Type B pancreatic cell (in vitro differentiated cells): ENCODE results near the gene TBPL1. TPM values are rescaled to one million over a fixed set of nuclear protein-coding genes. Genes with fewer than 3 reads are reported as not detected.

Experiments
- DNase-seq: peaks from one replicate; pipeline ENCODE4 v3.0.0; 2021; ENCODE audit warnings: mixed read lengths; ENCODE audit not compliant: unreplicated experiment; ENCODE audit errors: extremely low spot score
- H3K27ac Mint-ChIP-seq: 2 replicates; pipeline ENCODE4 v1.8.0; 2021; ENCODE audit warnings: mild to moderate bottlenecking, mixed read lengths
- H3K27me3 Mint-ChIP-seq: 2 replicates; pipeline ENCODE4 v1.8.0; 2021; ENCODE audit warnings: mixed read lengths
- H3K36me3 Mint-ChIP-seq: 2 replicates; pipeline ENCODE4 v1.8.0; 2021; ENCODE audit warnings: mixed read lengths
- H3K4me1 Mint-ChIP-seq: one replicate; pipeline ENCODE4 v1.8.0; 2021; ENCODE audit warnings: mixed read lengths; ENCODE audit not compliant: unreplicated experiment
- H3K4me3 Mint-ChIP-seq: 2 replicates; pipeline ENCODE4 v1.8.0; 2021; ENCODE audit warnings: mild to moderate bottlenecking, mixed read lengths
- H3K9me3 Mint-ChIP-seq: 2 replicates; pipeline ENCODE4 v1.8.0; 2021; ENCODE audit warnings: mixed read lengths
- total RNA-seq: library from RNA; stranded (reverse); gene quantifications from 2 replicates; pipeline ENCODE4 v1.2.1, GENCODE V29; 2021; ENCODE audit warnings: low replicate concordance
- TF ChIP-seq, protein P1 (sequence below): fragments of 200-600 bp; sonication (generic); conservative IDR thresholded peaks from 2 replicates; pipeline ENCODE4 v1.5.0; 2021; ENCODE audit warnings: antibody characterized with exemption, mild to moderate bottlenecking

Gene TBPL1
- total RNA-seq, 1 donor from 2014 or later, result 35.5 TPM

DNA sequence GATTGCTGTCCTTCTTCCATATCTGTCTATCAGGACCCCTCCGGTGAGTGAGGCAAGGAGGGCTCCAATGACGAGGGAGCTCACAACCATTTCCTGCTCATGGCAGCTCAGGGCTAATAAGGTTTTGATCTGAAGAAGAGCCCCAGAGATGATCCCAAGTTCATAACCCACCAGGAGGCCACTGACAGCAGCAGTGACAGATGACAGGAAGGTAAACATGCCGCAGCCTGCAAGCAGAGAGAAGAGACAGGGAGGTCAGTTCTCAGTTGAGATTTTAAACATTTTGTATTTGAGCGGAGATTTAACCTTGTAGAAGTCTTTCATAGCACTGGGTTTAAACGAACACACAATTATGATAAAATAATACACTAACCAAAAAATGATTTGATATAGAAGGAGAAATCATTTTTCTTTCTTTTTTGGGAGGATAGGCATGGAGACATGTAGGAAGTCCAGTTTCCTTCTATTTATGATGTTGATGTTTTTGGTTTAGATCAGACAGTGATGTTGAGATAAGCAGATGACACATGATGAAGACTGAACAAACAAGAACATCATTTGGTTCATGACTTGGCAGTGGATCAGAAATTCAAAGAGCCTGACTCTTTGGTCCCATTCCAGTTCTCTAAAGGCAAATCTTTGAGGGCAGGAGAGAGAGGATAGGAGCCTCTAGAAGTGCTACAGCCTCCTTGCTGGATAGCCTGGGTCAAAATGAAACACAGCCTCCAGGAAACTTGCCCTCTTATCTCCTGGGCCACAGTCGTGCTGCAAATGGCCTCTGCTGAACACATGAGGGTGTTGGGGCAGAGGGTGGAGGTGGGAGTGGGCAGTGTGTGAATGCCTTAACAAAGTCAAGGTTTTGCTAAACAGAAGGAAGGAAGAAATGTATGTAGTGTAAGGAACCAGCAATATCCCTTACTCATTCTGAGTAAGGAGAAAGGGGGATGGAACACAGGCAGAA lies 76.8 kb downstream of the TBPL1 start:
- Mint-ChIP-seq H3K27ac (no peak overlapping the region), H3K4me1 (peaks cover 5% of the 10 kb centered on the region), H3K27me3 (no peaks in the 10 kb centered on the region), H3K9me3 (no peaks in the 10 kb centered on the region), H3K36me3 (no peaks in the 10 kb centered on the region), H3K4me3 (no peak overlapping the region)
- TF ChIP-seq, protein P1, sequence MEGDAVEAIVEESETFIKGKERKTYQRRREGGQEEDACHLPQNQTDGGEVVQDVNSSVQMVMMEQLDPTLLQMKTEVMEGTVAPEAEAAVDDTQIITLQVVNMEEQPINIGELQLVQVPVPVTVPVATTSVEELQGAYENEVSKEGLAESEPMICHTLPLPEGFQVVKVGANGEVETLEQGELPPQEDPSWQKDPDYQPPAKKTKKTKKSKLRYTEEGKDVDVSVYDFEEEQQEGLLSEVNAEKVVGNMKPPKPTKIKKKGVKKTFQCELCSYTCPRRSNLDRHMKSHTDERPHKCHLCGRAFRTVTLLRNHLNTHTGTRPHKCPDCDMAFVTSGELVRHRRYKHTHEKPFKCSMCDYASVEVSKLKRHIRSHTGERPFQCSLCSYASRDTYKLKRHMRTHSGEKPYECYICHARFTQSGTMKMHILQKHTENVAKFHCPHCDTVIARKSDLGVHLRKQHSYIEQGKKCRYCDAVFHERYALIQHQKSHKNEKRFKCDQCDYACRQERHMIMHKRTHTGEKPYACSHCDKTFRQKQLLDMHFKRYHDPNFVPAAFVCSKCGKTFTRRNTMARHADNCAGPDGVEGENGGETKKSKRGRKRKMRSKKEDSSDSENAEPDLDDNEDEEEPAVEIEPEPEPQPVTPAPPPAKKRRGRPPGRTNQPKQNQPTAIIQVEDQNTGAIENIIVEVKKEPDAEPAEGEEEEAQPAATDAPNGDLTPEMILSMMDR, result no peak
- DNase-seq, result no peak

DNA sequence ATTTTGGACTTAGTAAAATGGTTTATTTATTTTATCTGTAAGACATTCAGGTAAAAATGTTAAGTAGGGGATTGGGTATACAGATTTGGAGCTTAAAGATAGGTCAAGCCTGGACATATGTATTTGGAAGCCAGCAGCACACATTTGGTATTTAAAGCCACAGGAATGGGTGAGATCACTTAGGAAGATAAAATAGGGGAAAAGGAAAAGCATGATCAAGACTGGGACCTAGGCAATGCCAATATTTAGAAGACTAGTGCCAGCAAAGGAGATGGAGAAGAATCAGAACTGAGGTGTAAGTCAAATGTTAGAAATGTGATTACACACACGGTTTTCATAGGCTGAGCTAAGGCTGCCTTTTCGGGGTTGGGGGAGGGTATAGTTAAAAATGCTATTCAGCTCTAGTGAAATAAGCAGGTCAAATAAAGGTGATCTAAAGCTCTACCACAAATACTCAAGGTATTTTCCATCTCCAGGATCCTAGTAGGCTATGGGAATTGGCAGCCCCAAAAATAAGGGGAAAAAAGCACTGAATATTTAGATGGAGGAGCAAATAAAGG lies 78.8 kb downstream of the TBPL1 start:
- TF ChIP-seq, protein P1, result no peak
- Mint-ChIP-seq H3K27me3 (no peaks in the 10 kb centered on the region), H3K4me3 (no peak overlapping the region), H3K9me3 (no peaks in the 10 kb centered on the region), H3K4me1 (peaks cover 19% of the 10 kb centered on the region), H3K36me3 (no peaks in the 10 kb centered on the region), H3K27ac (no peak overlapping the region)
- no peak for DNase-seq

DNA sequence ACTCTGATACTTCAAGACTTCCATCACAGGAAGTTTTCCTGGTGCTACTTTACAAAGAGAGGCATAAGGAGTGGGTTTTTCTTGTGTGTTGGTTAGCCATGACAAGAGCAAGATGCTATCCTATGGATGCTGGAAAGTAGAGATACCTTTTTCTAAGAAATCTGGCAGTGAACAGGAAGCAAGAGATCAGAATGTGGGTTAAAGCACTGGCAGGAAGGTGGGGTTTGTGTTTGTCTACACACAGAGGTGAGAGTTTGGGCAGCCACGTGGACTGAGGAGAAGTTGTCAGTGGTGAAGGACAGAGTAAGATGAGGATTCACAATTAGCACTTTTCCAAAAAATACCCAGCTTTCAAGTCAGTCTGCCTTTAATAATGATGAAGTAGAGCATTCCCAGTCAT lies 81.5 kb downstream of the TBPL1 start:
- no peaks in the 10 kb centered on the region for H3K9me3 Mint-ChIP-seq
- H3K27ac Mint-ChIP-seq, result no peak overlapping the region
- H3K4me1 Mint-ChIP-seq, result peaks cover 16% of the 10 kb centered on the region
- TF ChIP-seq, protein P1, result no peak
- no peaks in the 10 kb centered on the region for H3K36me3 Mint-ChIP-seq
- no peak overlapping the region for H3K4me3 Mint-ChIP-seq
- no peak for DNase-seq
- no peaks in the 10 kb centered on the region for H3K27me3 Mint-ChIP-seq

DNA sequence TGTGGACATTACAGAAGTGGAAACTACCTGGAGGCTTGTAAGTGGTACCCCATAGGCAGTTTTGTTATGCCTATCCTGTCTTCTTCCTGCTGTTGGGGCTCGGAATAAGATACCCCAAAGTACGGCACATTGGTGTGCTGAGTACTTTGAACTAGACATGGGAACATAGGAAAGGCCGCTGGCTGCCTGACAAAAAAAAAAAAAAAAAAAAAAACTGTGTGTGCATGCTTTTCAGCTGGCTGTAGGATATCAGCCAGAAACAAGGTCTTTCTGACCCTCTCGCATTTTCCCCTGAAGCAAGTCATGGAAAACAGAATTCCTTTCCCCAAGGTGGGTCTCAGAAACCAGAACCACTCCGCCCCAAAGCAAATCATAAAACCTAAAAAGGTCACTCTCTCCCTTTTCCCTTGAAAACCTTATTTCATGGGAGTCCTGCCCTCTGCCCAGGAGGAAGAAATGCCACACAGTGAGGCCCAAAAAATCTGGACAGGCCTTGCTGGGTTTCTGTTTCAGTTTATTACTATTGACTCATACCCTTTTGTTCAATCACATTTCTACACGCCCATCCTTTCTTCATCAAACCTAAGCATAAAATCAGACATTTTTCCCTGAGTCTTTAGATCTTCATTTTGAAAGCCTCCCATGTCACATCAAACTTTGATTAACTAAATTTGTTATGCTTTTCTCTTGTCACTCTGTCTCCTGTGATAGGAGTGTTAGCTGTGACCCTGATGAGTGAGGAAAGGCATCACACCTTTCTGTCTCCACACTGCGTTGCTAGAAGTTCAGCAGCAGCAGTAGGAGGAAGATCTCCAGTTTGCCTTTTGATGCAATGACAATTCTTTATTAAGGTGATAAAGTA lies 82.2 kb downstream of the TBPL1 start:
- Mint-ChIP-seq H3K4me1 (peaks cover 14% of the 10 kb centered on the region), H3K27ac (peak overlapping the region; percentile 83), H3K27me3 (no peaks in the 10 kb centered on the region), H3K36me3 (no peaks in the 10 kb centered on the region), H3K4me3 (peak overlapping the region; percentile 37), H3K9me3 (no peaks in the 10 kb centered on the region)
- TF ChIP-seq, protein P1, result no peak
- DNase-seq, result no peak

DNA sequence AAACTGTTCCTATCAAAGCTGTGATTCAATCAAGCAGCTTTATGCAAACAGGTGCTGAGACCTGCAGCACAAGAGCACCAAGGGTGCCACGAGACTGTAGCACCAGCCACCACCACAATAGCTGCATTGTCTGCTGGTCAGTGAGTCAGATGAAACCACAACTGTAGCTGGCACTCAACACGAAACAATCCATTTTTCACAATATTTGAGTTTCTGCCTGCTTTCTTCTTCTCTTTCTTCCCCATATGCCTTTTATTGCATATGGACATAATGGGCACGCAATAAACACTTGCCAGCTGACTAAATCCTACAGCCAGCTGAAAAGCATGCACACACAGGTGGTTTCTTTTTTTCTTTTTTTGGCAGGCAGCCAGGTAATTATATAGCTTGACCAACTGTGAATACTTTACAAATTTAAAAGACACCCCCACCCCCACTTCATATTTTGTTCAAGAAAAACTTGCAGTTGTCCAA lies 82.8 kb downstream of the TBPL1 start:
- Mint-ChIP-seq H3K27me3 (no peaks in the 10 kb centered on the region), H3K9me3 (no peaks in the 10 kb centered on the region)
- TF ChIP-seq, protein P1, result no peak

More for the DNA sequence above, 82.8 kb downstream of the TBPL1 start:
- no peak for DNase-seq
- Mint-ChIP-seq H3K4me1 (peaks cover 14% of the 10 kb centered on the region), H3K27ac (peak overlapping the region; percentile 83), H3K4me3 (no peak overlapping the region), H3K36me3 (no peaks in the 10 kb centered on the region)
